Measurements from ENCODE around the gene SNED1. TPM values are rescaled to one million over a fixed set of nuclear protein-coding genes. Genes with fewer than 3 reads are reported as not detected.

Gene SNED1
- total RNA-seq, 1 experiment from 2014 or later: 0.76 TPM

GRCh38 chr2:241120440-241120839 is 122.0 kb downstream of the SNED1 start:
- CTCF ChIA-PET: no interaction called here
- DNase-seq: no peak
- Mint-ChIP-seq H3K4me3 (ENCODE audit: low read depth, unreplicated experiment) (no peak overlapping the region), H3K9me3 (ENCODE audit: low read depth, unreplicated experiment) (no peaks in the 10 kb centered on the region), H3K27ac (ENCODE audit: unreplicated experiment) (no peak overlapping the region), H3K4me1 (ENCODE audit: low read depth, unreplicated experiment) (no peaks in the 10 kb centered on the region), H3K36me3 (ENCODE audit: insufficient read depth, unreplicated experiment) (peaks cover 13% of the 10 kb centered on the region), H3K27me3 (ENCODE audit: unreplicated experiment) (no peaks in the 10 kb centered on the region)
- BruUV-seq (replicated peaks): no TSS peak
- intact Hi-C loops (cut with micrococcal nuclease; ENCODE audit: unreplicated experiment): no loop called here
- TF ChIP-seq, protein P1, sequence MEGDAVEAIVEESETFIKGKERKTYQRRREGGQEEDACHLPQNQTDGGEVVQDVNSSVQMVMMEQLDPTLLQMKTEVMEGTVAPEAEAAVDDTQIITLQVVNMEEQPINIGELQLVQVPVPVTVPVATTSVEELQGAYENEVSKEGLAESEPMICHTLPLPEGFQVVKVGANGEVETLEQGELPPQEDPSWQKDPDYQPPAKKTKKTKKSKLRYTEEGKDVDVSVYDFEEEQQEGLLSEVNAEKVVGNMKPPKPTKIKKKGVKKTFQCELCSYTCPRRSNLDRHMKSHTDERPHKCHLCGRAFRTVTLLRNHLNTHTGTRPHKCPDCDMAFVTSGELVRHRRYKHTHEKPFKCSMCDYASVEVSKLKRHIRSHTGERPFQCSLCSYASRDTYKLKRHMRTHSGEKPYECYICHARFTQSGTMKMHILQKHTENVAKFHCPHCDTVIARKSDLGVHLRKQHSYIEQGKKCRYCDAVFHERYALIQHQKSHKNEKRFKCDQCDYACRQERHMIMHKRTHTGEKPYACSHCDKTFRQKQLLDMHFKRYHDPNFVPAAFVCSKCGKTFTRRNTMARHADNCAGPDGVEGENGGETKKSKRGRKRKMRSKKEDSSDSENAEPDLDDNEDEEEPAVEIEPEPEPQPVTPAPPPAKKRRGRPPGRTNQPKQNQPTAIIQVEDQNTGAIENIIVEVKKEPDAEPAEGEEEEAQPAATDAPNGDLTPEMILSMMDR (IDR thresholded peaks at IDR 0.05; ENCODE audit: unreplicated experiment): no peak

- no peak overlapping the region for H3K4me3 Mint-ChIP-seq (ENCODE audit: low read depth, unreplicated experiment)
- H3K36me3 Mint-ChIP-seq (ENCODE audit: insufficient read depth, unreplicated experiment): peaks cover 13% of the 10 kb centered on the region
- no peak overlapping the region for H3K27ac Mint-ChIP-seq (ENCODE audit: unreplicated experiment)
- CTCF ChIA-PET: no interaction called here
- DNase-seq: no peak
- TF ChIP-seq, protein P1 (IDR thresholded peaks at IDR 0.05; ENCODE audit: unreplicated experiment): no peak
- intact Hi-C loops (cut with micrococcal nuclease; ENCODE audit: unreplicated experiment): no loop called here
- H3K27me3 Mint-ChIP-seq (ENCODE audit: unreplicated experiment): no peaks in the 10 kb centered on the region
- no TSS peak for BruUV-seq (replicated peaks)
- no peaks in the 10 kb centered on the region for H3K9me3 Mint-ChIP-seq (ENCODE audit: low read depth, unreplicated experiment)
- H3K4me1 Mint-ChIP-seq (ENCODE audit: low read depth, unreplicated experiment): no peaks in the 10 kb centered on the region
Measured at GRCh38 chr2:241121008-241121407, 122.6 kb downstream of the SNED1 start.

GRCh38 chr2:241122376-241123002 is 124.1 kb downstream of the SNED1 start:
- BruUV-seq (replicated peaks): no TSS peak
- H3K9me3 Mint-ChIP-seq (ENCODE audit: low read depth, unreplicated experiment): no peaks in the 10 kb centered on the region
- CTCF ChIA-PET: no interaction called here
- intact Hi-C loops (cut with micrococcal nuclease; ENCODE audit: unreplicated experiment): no loop called here
- no peaks in the 10 kb centered on the region for H3K4me1 Mint-ChIP-seq (ENCODE audit: low read depth, unreplicated experiment)
- H3K27me3 Mint-ChIP-seq (ENCODE audit: unreplicated experiment): no peaks in the 10 kb centered on the region
- TF ChIP-seq, protein P1 (IDR thresholded peaks at IDR 0.05; ENCODE audit: unreplicated experiment): no peak
- H3K27ac Mint-ChIP-seq (ENCODE audit: unreplicated experiment): no peak overlapping the region
- no peak for DNase-seq
- H3K4me3 Mint-ChIP-seq (ENCODE audit: low read depth, unreplicated experiment): no peak overlapping the region
- peaks cover 13% of the 10 kb centered on the region for H3K36me3 Mint-ChIP-seq (ENCODE audit: insufficient read depth, unreplicated experiment)

- Mint-ChIP-seq H3K36me3 (ENCODE audit: insufficient read depth, unreplicated experiment) (peaks cover 17% of the 10 kb centered on the region), H3K4me1 (ENCODE audit: low read depth, unreplicated experiment) (no peaks in the 10 kb centered on the region), H3K9me3 (ENCODE audit: low read depth, unreplicated experiment) (no peaks in the 10 kb centered on the region), H3K27me3 (ENCODE audit: unreplicated experiment) (no peaks in the 10 kb centered on the region), H3K4me3 (ENCODE audit: low read depth, unreplicated experiment) (no peak overlapping the region), H3K27ac (ENCODE audit: unreplicated experiment) (no peak overlapping the region)
- TF ChIP-seq, protein P1 (IDR thresholded peaks at IDR 0.05; ENCODE audit: unreplicated experiment): no peak
- DNase-seq: no peak
- no TSS peak for BruUV-seq (replicated peaks)
- CTCF ChIA-PET: no interaction called here
- intact Hi-C loops (cut with micrococcal nuclease; ENCODE audit: unreplicated experiment): no loop called here
Measured at GRCh38 chr2:241123816-241124536, 125.6 kb downstream of the SNED1 start.

All from Calu3 (cell line).